Measurements from ENCODE around the gene PREX1. TPM values are rescaled to one million over a fixed set of nuclear protein-coding genes. Genes with fewer than 3 reads are reported as not detected.

PREX1 gene
- total RNA-seq, 4 donors from 2014 or later = 7.5 to 10.9 (median 9.1) TPM

DNA sequence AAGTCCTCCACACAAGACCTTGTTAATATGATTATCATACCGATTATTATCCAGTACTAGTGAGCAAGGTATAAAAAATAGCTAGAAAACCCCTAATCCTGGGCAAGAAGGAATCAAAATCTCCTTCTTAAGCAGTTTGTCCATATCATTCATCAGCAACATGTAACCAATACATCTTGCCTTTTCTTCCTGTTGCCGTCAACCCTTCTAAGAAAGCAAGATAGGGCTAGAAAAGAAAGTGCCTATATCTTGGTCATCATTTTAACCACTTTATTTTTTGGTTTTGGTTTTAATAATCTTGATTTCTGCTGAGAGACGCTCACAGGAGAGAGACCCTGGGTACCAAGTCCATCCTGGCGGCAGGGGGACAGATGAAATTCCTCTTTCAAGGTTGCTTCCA is 27.2 kb upstream of the PREX1 start:
- Histone ChIP-seq H3K9me3 (no peaks in the 10 kb centered on the region), H3K36me3 (no peaks in the 10 kb centered on the region), H3K27ac (peak overlapping the region; percentile 79 to 91 (median 84)), H3K4me3 (no peak overlapping the region), H3K4me1 (peaks cover 0 to 24% of the 10 kb centered on the region in 2 donors), H3K27me3 (no peaks in the 10 kb centered on the region)
- ATAC-seq = no peak
- in situ Hi-C loops (cut with MboI; ENCODE audit: low sequenced_read_pairs in 4 of 4) (no loop called here), intact Hi-C loops (cut with DNase I; ENCODE audit: low total_unique reads) (loop anchor here (2.0 kb wide), 2 partner anchors 16 to 38 kb away; no protein-coding TSS in a partner anchor)
- DNase-seq = no peak
- TF ChIP-seq POLR2A (IDR thresholded peaks at IDR 0.05) = no peak
- TF ChIP-seq, protein P1, sequence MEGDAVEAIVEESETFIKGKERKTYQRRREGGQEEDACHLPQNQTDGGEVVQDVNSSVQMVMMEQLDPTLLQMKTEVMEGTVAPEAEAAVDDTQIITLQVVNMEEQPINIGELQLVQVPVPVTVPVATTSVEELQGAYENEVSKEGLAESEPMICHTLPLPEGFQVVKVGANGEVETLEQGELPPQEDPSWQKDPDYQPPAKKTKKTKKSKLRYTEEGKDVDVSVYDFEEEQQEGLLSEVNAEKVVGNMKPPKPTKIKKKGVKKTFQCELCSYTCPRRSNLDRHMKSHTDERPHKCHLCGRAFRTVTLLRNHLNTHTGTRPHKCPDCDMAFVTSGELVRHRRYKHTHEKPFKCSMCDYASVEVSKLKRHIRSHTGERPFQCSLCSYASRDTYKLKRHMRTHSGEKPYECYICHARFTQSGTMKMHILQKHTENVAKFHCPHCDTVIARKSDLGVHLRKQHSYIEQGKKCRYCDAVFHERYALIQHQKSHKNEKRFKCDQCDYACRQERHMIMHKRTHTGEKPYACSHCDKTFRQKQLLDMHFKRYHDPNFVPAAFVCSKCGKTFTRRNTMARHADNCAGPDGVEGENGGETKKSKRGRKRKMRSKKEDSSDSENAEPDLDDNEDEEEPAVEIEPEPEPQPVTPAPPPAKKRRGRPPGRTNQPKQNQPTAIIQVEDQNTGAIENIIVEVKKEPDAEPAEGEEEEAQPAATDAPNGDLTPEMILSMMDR (IDR thresholded peaks at IDR 0.05 in 4 of 5, conservative IDR thresholded peaks at IDR 0.05 in 1 of 5) = no peak

DNA sequence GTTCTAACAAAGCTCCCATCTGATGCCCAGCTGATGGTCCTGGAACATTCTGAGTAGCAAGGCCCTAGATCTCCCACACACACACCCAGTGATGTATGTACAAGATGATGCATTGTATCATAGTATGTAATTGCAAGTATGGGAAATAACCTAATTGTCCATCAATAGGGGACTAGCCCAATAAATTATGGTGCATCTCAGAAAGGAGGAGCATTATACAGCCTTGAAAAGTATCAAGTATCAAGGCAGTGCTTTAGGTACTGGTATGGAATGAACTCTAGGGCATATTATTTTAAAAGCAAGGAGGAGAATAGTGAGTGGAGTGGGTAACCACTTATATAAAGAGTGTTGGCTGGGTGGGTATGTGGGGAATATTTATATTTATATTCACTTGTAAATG is 24.8 kb upstream of the PREX1 start:
- H3K36me3 ChIP-seq = no peaks in the 10 kb centered on the region
- no peak for TF ChIP-seq POLR2A (IDR thresholded peaks at IDR 0.05)
- TF ChIP-seq, protein P1 (IDR thresholded peaks at IDR 0.05 in 4 of 5, conservative IDR thresholded peaks at IDR 0.05 in 1 of 5) = no peak
- no peaks in the 10 kb centered on the region for H3K9me3 ChIP-seq
- H3K27me3 ChIP-seq = no peaks in the 10 kb centered on the region
- intact Hi-C loops (cut with DNase I; ENCODE audit: low total_unique reads) (no loop called here), in situ Hi-C loops (cut with MboI; ENCODE audit: low sequenced_read_pairs in 4 of 4) (no loop called here)
- peaks cover 0 to 24% of the 10 kb centered on the region in 2 donors for H3K4me1 ChIP-seq
- no peak for ATAC-seq
- H3K4me3 ChIP-seq = no peak overlapping the region
- H3K27ac ChIP-seq = peak overlapping the region; percentile 79 to 91 (median 84)
- DNase-seq = no peak

DNA sequence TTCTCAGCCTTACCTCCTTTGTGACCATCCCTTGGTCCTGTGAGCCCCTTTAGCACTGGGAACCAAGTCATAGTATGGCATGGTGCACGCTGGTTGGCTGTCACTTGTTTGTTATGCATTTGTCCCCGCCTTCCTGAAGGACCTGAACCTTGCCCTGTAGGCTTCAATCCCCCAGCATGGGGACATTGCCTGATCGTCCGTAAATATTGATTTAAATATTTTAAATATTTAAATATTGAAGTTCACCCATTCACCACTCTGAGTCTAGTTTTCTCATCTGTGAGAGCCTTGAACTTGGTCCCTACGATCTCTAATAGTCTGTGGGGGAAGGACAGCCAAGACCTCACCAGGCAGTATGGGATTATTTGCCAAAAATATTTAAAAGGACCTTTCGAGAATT is 23.8 kb upstream of the PREX1 start:
- Histone ChIP-seq H3K27me3 (no peaks in the 10 kb centered on the region), H3K27ac (peak overlapping the region in 2 of 4 donors; percentile 13 to 67), H3K4me3 (no peak overlapping the region), H3K36me3 (no peaks in the 10 kb centered on the region), H3K9me3 (no peaks in the 10 kb centered on the region), H3K4me1 (peaks cover 0 to 24% of the 10 kb centered on the region in 2 donors)
- intact Hi-C loops (cut with DNase I; ENCODE audit: low total_unique reads) = no loop called here
- TF ChIP-seq, protein P1 (IDR thresholded peaks at IDR 0.05 in 4 of 5, conservative IDR thresholded peaks at IDR 0.05 in 1 of 5) = no peak
- TF ChIP-seq POLR2A (IDR thresholded peaks at IDR 0.05) = no peak
- in situ Hi-C loops (cut with MboI; ENCODE audit: low sequenced_read_pairs in 4 of 4) = no loop called here
- DNase-seq (no peak), ATAC-seq (no peak)

DNA sequence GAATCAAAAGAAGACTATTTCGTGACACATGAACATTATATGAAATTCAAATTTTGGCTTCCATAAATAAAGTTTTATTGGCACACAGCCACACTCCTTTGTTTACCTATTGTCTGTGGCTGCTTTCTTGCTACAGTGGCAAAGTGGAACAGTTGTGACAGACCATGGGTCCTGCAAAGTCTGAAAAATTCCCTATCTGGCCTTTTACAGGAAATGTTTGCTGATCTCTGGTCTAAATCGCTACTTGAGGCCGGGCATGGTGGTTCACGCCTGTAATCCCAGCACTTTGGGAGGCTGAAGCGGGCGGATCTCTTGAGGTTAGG is 23.1 kb upstream of the PREX1 start:
- TF ChIP-seq POLR2A (IDR thresholded peaks at IDR 0.05) = no peak
- TF ChIP-seq, protein P1 (IDR thresholded peaks at IDR 0.05 in 4 of 5, conservative IDR thresholded peaks at IDR 0.05 in 1 of 5) = no peak
- intact Hi-C loops (cut with DNase I; ENCODE audit: low total_unique reads) (no loop called here), in situ Hi-C loops (cut with MboI; ENCODE audit: low sequenced_read_pairs in 4 of 4) (no loop called here)
- Histone ChIP-seq H3K9me3 (no peaks in the 10 kb centered on the region), H3K4me1 (peaks cover 0 to 24% of the 10 kb centered on the region in 2 donors), H3K27me3 (no peaks in the 10 kb centered on the region), H3K36me3 (no peaks in the 10 kb centered on the region), H3K4me3 (no peak overlapping the region), H3K27ac (peak overlapping the region in 3 of 4 donors; percentile 32 to 67 (median 49))
- DNase-seq = no peak
- ATAC-seq = no peak

Data from gastrocnemius medialis (tissue), 4 donors.